HL-60 (cell line): ENCODE results near the gene SOCS7.

Experiments used
- GABPA ChIP-seq: IDR thresholded peaks from 2 replicates; pipeline ENCODE4 v1.6.1; 2012; ENCODE audit warnings: low read depth
- POLR2AphosphoS5 ChIP-seq: IDR thresholded peaks from 2 replicates; pipeline ENCODE4 v1.6.1; 2012; ENCODE audit warnings: low read depth
- REST ChIP-seq: IDR thresholded peaks from 2 replicates; pipeline ENCODE4 v1.6.1; 2012; ENCODE audit warnings: low read depth; ENCODE audit not compliant: insufficient replicate concordance
- SPI1 ChIP-seq: IDR thresholded peaks from 2 replicates; pipeline ENCODE4 v1.6.1; 2012; ENCODE audit warnings: low read depth, mild to moderate bottlenecking, borderline replicate concordance
- TF ChIP-seq, protein P1 (sequence below): IDR thresholded peaks from one replicate; pipeline ENCODE4 v1.5.1; 2011; ENCODE audit warnings: low read length, control low read depth, inconsistent platforms; ENCODE audit not compliant: insufficient read depth

- TF ChIP-seq POLR2AphosphoS5 = no peak
- TF ChIP-seq, protein P1, sequence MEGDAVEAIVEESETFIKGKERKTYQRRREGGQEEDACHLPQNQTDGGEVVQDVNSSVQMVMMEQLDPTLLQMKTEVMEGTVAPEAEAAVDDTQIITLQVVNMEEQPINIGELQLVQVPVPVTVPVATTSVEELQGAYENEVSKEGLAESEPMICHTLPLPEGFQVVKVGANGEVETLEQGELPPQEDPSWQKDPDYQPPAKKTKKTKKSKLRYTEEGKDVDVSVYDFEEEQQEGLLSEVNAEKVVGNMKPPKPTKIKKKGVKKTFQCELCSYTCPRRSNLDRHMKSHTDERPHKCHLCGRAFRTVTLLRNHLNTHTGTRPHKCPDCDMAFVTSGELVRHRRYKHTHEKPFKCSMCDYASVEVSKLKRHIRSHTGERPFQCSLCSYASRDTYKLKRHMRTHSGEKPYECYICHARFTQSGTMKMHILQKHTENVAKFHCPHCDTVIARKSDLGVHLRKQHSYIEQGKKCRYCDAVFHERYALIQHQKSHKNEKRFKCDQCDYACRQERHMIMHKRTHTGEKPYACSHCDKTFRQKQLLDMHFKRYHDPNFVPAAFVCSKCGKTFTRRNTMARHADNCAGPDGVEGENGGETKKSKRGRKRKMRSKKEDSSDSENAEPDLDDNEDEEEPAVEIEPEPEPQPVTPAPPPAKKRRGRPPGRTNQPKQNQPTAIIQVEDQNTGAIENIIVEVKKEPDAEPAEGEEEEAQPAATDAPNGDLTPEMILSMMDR = no peak
- TF ChIP-seq GABPA = no peak
- no peak for TF ChIP-seq REST
- no peak for TF ChIP-seq SPI1
Observed at GRCh38 chr17:38435795-38436194, 84.2 kb downstream of the SOCS7 start.
